ENCODE results near the gene ARMCX1.
"Not testable (repeated sequence)": the region's sequence is repeated elsewhere in the genome, so short reads cannot be mapped to it uniquely, and the experiment has no call there.

ARMCX1 gene

GRCh38 chrX:101550362-101550750, at the start of gene ARMCX1:
Gene ARMCX1 (plus strand): TSS chrX:101550547. CDS start chrX:101552931, 2,384 bp downstream.
- DNase-seq (ENCODE audit: low read depth, low spot score): peak; percentile 92

- DNase-seq (ENCODE audit: low read depth, low spot score): not testable (repeated sequence)
Observed at GRCh38 chrX:101502929-101503328, 47.4 kb upstream of the ARMCX1 start.

- no peak for DNase-seq (ENCODE audit: low read depth, low spot score)
Observed at GRCh38 chrX:101507372-101507771, 43.0 kb upstream of the ARMCX1 start.

GRCh38 chrX:101507986-101508385, 42.4 kb upstream of the ARMCX1 start:
- no peak for DNase-seq (ENCODE audit: low read depth, low spot score)

GRCh38 chrX:101530944-101531343, 19.4 kb upstream of the ARMCX1 start:
- DNase-seq (ENCODE audit: low read depth, low spot score): no peak

- DNase-seq (ENCODE audit: low read depth, low spot score): no peak
Observed at GRCh38 chrX:101539116-101539515, 11.2 kb upstream of the ARMCX1 start.

- DNase-seq (ENCODE audit: low read depth, low spot score): peak; percentile 81
Observed at GRCh38 chrX:101550751-101551379, 518 bp downstream of the ARMCX1 start.

GRCh38 chrX:101551380-101551767, 1.0 kb downstream of the ARMCX1 start:
- DNase-seq (ENCODE audit: low read depth, low spot score): no peak

GRCh38 chrX:101552714-101553113, 2.4 kb downstream of the ARMCX1 start:
- DNase-seq (ENCODE audit: low read depth, low spot score): no peak

GRCh38 chrX:101564651-101565050, 14.3 kb downstream of the ARMCX1 start:
- no peak for DNase-seq (ENCODE audit: low read depth, low spot score)

GRCh38 chrX:101595739-101596419, 45.5 kb downstream of the ARMCX1 start:
- DNase-seq (ENCODE audit: low read depth, low spot score): peak; percentile 56

GRCh38 chrX:101599592-101599991, 49.2 kb downstream of the ARMCX1 start:
- not testable (repeated sequence) for DNase-seq (ENCODE audit: low read depth, low spot score)

GRCh38 chrX:101602077-101602476, 51.7 kb downstream of the ARMCX1 start:
- no peak for DNase-seq (ENCODE audit: low read depth, low spot score)

All from ELF-1 (cell line).